T-cell (primary cell): ENCODE measurements around the gene SH3PXD2B. TPM values are rescaled to one million over a fixed set of nuclear protein-coding genes. Genes with fewer than 3 reads are reported as not detected.
"Not testable (repeated sequence)": the region's sequence is repeated elsewhere in the genome, so short reads cannot be mapped to it uniquely, and the experiment has no call there.

Experiments used
- ATAC-seq, 4 experiments: fragments of 200-7000 bp in 3 of 4; fragments of 150-1000 bp in 1 of 4; cut with Tn5 transposase; replicated peaks in 1 of 4; 1 replicate in 3 of 4; 2 replicates in 1 of 4; pipeline ENCODE4 v1.10.0; 2021; ENCODE audit warnings: moderate library complexity in 3 of 4, mild to moderate bottlenecking in 2 of 4, moderate number of reproducible peaks in 1 of 4
- CTCF ChIA-PET, 2 donors: fragments of 300-600 bp; sonication (Branson Sonifier 250); formaldehyde crosslinking; loops; one replicate each; lab custom pipeline; 2022; ENCODE audit warnings: antibody characterized with exemption in 2 of 2; lab: Charles Lee
- POLR2A ChIA-PET, 2 donors: fragments of 300-600 bp; sonication (Branson Sonifier 250); formaldehyde crosslinking; loops; one replicate each; lab custom pipeline; 2022; ENCODE audit warnings: antibody characterized with exemption in 2 of 2; lab: Charles Lee
- DNase-seq, 35 experiments: peaks; one replicate each; pipeline versions ENCODE4 v3.0.0 to v3.0.0-alpha.2; 2013 to 2023
- H3K27ac ChIP-seq: one replicate; pipeline ENCODE4 v1.5.1; 2013; ENCODE audit warnings: low read length
- H3K27me3 ChIP-seq, 2 experiments: replicated peaks in 1 of 2; 1 replicate in 1 of 2; 2 replicates in 1 of 2; pipeline versions ENCODE4 v1.6.1 to v1.7.0; 2013; ENCODE audit warnings: low read length in 1 of 2, mixed read lengths in 1 of 2; ENCODE audit not compliant: control insufficient read depth in 2 of 2, insufficient read depth in 2 of 2; ENCODE audit errors: extremely low read depth in 1 of 2
- H3K36me3 ChIP-seq, 2 donors: 1 replicate in 1 of 2; 2 replicates in 1 of 2; pipeline versions ENCODE4 v1.6.1 to v1.7.0; 2013; ENCODE audit warnings: low read length in 1 of 2; ENCODE audit not compliant: control insufficient read depth in 2 of 2, insufficient read depth in 1 of 2; ENCODE audit errors: extremely low read depth in 1 of 2
- H3K4me1 ChIP-seq, 2 experiments: 1 replicate in 1 of 2; 2 replicates in 1 of 2; pipeline versions ENCODE4 v1.6.1 to v1.7.0; 2013; ENCODE audit warnings: low read length in 2 of 2, mixed read lengths in 1 of 2; ENCODE audit not compliant: insufficient read depth in 2 of 2, control insufficient read depth in 1 of 2; ENCODE audit errors: extremely low read depth in 1 of 2
- H3K4me3 ChIP-seq, 2 donors: 1 replicate in 1 of 2; 2 replicates in 1 of 2; pipeline versions ENCODE4 v1.5.1 to v1.7.0; 2013; ENCODE audit warnings: mild to moderate bottlenecking in 2 of 2, low read length in 1 of 2, moderate library complexity in 1 of 2; ENCODE audit not compliant: control insufficient read depth in 1 of 2; ENCODE audit errors: extremely low read depth in 1 of 2
- H3K9me3 ChIP-seq: 2 replicates; pipeline ENCODE4 v1.7.0; 2013
- H3K27ac Mint-ChIP-seq, 2 donors: one replicate each; pipeline ENCODE4 v1.8.0; 2020 to 2021; ENCODE audit warnings: mild to moderate bottlenecking in 2 of 2, mixed read lengths in 2 of 2
- H3K27me3 Mint-ChIP-seq, 2 donors: one replicate each; pipeline ENCODE4 v1.8.0; 2021 to 2022; ENCODE audit warnings: mixed read lengths in 2 of 2
- H3K36me3 Mint-ChIP-seq: one replicate; pipeline ENCODE4 v1.8.0; 2021; ENCODE audit warnings: mixed read lengths
- H3K4me1 Mint-ChIP-seq, 3 donors: one replicate each; pipeline ENCODE4 v1.8.0; 2020 to 2022; ENCODE audit warnings: mixed read lengths in 3 of 3, mild to moderate bottlenecking in 1 of 3
- H3K4me3 Mint-ChIP-seq, 3 donors: one replicate each; pipeline ENCODE4 v1.8.0; 2020 to 2022; ENCODE audit warnings: mild to moderate bottlenecking in 3 of 3, mixed read lengths in 3 of 3, moderate library complexity in 3 of 3
- H3K9me3 Mint-ChIP-seq, 3 donors: one replicate each; pipeline ENCODE4 v1.8.0; 2020 to 2022; ENCODE audit warnings: mixed read lengths in 3 of 3
- WGBS: methylation state at CpG from one replicate; pipeline ENCODE4 v1.1.5; 2013; ENCODE audit warnings: missing lambda C conversion rate; ENCODE audit not compliant: insufficient coverage; 5-methylcytosine and 5-hydroxymethylcytosine counted together
- total RNA-seq, 35 experiments: library from RNA in 6 of 35; stranded (reverse) in 6 of 35; fragments of 120-200 nt in 1 of 35; gene quantifications; one replicate each; pipeline versions ENCODE4 v1.2.1 to v1.2.4 and lab custom pipeline; 2013 to 2026

The SH3PXD2B gene
- total RNA-seq, 5 donors from 2014 or later (not counting 1 experiment from before 2014, with no cell fraction given), result 0.15 to 0.69 (median 0.38) TPM

DNA sequence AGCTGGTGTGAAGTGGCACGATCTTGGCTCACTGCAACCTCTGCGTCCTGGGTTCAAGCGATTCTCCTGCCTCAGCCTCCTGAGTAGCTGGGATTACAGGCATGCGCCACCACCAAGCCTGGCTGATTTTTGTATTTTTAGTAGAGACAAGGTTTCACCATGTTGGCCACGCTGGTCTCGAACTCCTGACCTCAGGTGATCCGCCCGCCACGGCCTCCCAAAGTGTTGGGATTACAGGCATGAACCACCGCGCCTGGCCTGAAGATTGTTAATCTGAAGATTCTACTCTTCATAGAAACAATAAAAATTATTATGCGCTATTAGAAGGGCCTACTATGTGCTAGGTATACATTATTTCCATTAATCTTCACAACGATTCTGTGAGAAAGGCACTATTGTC is 127.4 kb downstream of the SH3PXD2B start:
- H3K4me3 Mint-ChIP-seq, DNase-seq, H3K27me3 ChIP-seq, H3K36me3 Mint-ChIP-seq, H3K27me3 Mint-ChIP-seq, H3K9me3 ChIP-seq, H3K36me3 ChIP-seq, H3K4me3 ChIP-seq, H3K4me1 ChIP-seq, H3K4me1 Mint-ChIP-seq, H3K27ac ChIP-seq, H3K27ac Mint-ChIP-seq, ATAC-seq, H3K9me3 Mint-ChIP-seq: not testable (repeated sequence)
- ChIA-PET CTCF (interaction anchor here in 1 of 2 donors (0.7 kb wide), 1 partner anchor 400 kb away, joined by 4 read pairs; no protein-coding TSS in a partner anchor), POLR2A (interaction anchor here in 1 of 2 donors (0.6 kb wide), 1 partner anchor 1298 kb away, joined by 3 read pairs; no protein-coding TSS in a partner anchor)
- 95% methylated on average over 4 of the region's 13 CpGs for WGBS

DNA sequence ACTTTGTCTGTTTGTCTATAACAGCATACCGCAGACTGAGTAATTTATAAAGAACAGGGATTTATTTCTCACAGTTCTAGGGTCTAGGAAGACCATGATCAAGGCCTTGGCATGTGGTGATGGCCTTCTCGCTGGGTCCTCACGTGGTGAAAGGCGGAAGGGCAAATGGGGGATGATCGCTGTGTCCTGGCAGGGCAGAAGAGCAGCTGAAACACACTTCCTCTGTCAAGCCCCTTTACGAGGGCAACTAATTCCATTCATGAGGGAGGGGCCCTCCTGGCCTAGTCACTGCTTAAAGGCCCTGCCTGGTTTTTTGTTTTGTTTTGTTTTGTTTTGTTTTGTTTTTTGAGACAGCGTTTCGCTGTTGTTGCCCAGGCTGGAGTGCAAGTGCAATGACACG is 128.9 kb downstream of the SH3PXD2B start:
- Histone ChIP-seq H3K36me3 (no peaks in the 10 kb centered on the region), H3K4me1 (no peaks in the 10 kb centered on the region), H3K4me3 (no peak overlapping the region), H3K27ac (no peak overlapping the region), H3K27me3 (no peaks in the 10 kb centered on the region), H3K9me3 (no peaks in the 10 kb centered on the region)
- Mint-ChIP-seq H3K9me3 (no peaks in the 10 kb centered on the region), H3K36me3 (no peaks in the 10 kb centered on the region), H3K27ac (no peak overlapping the region), H3K4me3 (no peak overlapping the region), H3K4me1 (no peaks in the 10 kb centered on the region), H3K27me3 (peaks cover 0 to 1% of the 10 kb centered on the region in 2 donors)
- ChIA-PET POLR2A (no interaction called here), CTCF (no interaction called here)
- ATAC-seq, result no peak
- no peak for DNase-seq
- WGBS, result 93% methylated on average over 7 of the region's 9 CpGs

DNA sequence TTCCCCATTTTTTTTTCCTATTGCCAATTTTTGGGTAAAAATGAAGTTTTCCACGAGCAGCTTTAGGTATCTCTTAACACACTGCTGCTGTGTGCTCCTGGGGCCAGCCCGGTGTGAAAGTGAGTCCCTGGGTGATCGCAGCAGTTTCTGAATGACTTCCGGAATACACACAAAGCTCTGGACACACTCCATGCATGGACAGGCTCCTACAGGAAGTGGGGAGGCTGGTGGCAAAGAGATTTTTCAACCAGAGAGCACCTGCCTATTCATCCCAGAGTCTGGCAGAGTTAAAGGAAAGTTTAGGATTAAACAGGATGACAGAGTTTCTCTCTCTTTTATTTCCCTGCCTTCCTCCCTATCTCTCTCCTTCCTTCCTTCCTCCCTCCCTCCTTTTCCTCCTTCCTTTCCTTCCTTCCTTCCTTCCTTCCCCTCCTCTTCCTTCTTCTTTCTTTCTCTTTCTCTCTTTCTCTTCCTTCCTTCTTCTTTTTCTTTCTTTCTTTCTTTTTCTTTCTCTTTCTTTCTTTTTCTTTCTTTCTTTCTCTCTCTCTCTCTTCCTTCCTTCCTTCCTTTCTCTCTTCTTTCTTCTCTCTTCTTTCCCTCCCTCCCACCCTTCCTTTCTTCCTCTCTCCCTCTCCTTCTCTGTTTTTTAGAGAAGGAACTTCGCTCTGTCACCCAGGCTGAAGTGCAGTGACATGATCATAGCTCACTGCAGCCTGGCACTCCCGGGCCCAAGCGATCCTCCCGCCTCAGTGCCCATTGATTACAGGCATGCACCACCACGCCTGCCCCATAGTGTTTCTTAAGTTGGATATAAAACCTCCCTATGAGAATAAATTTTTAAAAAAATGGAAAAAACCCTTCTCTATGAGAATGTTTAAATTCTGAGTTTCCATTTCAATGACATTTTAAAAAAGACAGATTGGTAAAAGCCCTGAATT is 132.0 kb downstream of the SH3PXD2B start:
- no peak overlapping the region for H3K27ac Mint-ChIP-seq

DNA sequence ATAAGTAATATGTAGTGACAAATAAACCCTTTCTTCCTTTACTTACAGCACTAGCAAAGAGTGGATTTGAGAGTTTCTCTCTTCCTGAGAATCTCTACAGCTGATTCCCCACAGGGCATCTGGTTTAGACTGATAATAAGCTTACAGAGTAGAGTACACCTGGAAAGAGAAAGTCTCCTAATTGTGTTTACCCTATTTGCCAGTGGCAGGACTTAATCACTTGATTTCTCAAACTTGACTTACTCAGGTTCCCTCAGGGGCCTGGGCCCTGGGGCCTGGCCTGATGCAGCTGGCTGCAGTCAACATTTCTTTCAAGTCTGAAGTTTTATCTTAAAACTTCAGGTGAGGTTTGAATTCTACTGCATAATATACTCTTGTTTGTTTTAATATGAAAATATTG is 132.7 kb downstream of the SH3PXD2B start:
- peaks cover 0 to 1% of the 10 kb centered on the region in 2 donors for H3K27me3 Mint-ChIP-seq
- no peaks in the 10 kb centered on the region for H3K4me1 Mint-ChIP-seq
- no peaks in the 10 kb centered on the region for H3K27me3 ChIP-seq
- ChIA-PET CTCF (interaction anchor here in 1 of 2 donors (0.6 kb wide), 1 partner anchor 705 kb away, joined by 3 read pairs; no protein-coding TSS in a partner anchor), POLR2A (no interaction called here)
- no peaks in the 10 kb centered on the region for H3K9me3 ChIP-seq
- no peaks in the 10 kb centered on the region for H3K9me3 Mint-ChIP-seq
- DNase-seq (no peak), ATAC-seq (no peak)
- no peaks in the 10 kb centered on the region for H3K4me1 ChIP-seq
- no peak overlapping the region for H3K4me3 Mint-ChIP-seq
- H3K36me3 Mint-ChIP-seq, result no peaks in the 10 kb centered on the region
- no peaks in the 10 kb centered on the region for H3K36me3 ChIP-seq
- H3K27ac Mint-ChIP-seq, result no peak overlapping the region
- H3K27ac ChIP-seq, result no peak overlapping the region
- H3K4me3 ChIP-seq, result no peak overlapping the region

More for the DNA sequence above, 132.0 kb downstream of the SH3PXD2B start:
- H3K27me3 Mint-ChIP-seq, result peaks cover 0 to 1% of the 10 kb centered on the region in 2 donors
- no peaks in the 10 kb centered on the region for H3K4me1 ChIP-seq
- POLR2A ChIA-PET, result no interaction called here
- CTCF ChIA-PET, result interaction anchor here in 1 of 2 donors (0.6 kb wide), 1 partner anchor 705 kb away, joined by 3 read pairs; no protein-coding TSS in a partner anchor
- H3K9me3 ChIP-seq, result no peaks in the 10 kb centered on the region
- H3K4me3 ChIP-seq, result no peak overlapping the region
- no peak overlapping the region for H3K27ac ChIP-seq
- DNase-seq, result no peak
- WGBS, result 86% methylated on average over 1 of the region's 9 CpGs
- H3K4me3 Mint-ChIP-seq, result no peak overlapping the region
- H3K4me1 Mint-ChIP-seq, result no peaks in the 10 kb centered on the region
- H3K36me3 ChIP-seq, result no peaks in the 10 kb centered on the region
- H3K27me3 ChIP-seq, result no peaks in the 10 kb centered on the region
- H3K36me3 Mint-ChIP-seq, result no peaks in the 10 kb centered on the region
- no peaks in the 10 kb centered on the region for H3K9me3 Mint-ChIP-seq
- no peak for ATAC-seq

DNA sequence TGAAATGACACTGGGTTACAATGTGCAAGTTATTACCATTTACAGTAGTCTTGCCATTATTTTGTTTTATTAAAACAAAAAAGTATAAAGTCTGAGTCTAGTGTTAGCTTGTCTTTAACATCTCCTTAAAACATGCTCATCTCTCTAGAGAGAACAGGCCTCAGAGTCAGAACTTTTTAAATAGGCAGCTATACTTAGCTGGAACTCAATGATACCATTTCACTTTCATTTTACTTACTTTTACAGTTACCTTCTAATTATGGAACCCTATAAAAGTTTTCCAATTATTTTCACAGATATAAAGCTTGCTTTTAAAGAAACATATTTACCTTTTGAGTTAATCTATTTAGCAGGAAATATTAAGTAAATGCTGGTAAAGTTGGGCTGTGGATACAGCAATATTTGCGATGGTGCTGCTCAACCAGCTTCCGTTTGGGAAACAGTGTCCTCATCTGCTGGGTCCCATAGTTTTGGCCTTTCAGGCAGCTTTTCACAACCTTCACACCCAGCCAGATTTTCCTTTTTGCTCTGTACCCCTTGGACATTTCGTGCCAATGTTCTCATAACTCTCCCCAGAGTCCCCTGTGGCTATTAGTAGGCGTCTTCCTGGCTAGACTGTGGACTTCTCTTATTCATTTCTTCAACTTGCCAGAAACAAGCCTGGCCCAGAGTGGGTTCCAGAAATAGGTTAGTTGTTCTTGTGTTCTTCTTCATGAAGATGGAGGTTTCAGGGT is 134.4 kb downstream of the SH3PXD2B start:
- Histone ChIP-seq H3K9me3 (no peaks in the 10 kb centered on the region), H3K27ac (no peak overlapping the region), H3K27me3 (peaks cover 0 to 2% of the 10 kb centered on the region in 2 experiments), H3K36me3 (no peaks in the 10 kb centered on the region), H3K4me3 (no peak overlapping the region), H3K4me1 (no peaks in the 10 kb centered on the region)
- Mint-ChIP-seq H3K27ac (no peak overlapping the region), H3K4me3 (no peak overlapping the region), H3K4me1 (no peaks in the 10 kb centered on the region), H3K36me3 (no peaks in the 10 kb centered on the region), H3K27me3 (peaks cover 0 to under 1% of the 10 kb centered on the region in 2 donors), H3K9me3 (no peaks in the 10 kb centered on the region)
- ATAC-seq, result no peak
- WGBS, result 100% methylated on average over 1 of the region's 4 CpGs
- DNase-seq, result no peak
- ChIA-PET POLR2A (no interaction called here), CTCF (no interaction called here)

DNA sequence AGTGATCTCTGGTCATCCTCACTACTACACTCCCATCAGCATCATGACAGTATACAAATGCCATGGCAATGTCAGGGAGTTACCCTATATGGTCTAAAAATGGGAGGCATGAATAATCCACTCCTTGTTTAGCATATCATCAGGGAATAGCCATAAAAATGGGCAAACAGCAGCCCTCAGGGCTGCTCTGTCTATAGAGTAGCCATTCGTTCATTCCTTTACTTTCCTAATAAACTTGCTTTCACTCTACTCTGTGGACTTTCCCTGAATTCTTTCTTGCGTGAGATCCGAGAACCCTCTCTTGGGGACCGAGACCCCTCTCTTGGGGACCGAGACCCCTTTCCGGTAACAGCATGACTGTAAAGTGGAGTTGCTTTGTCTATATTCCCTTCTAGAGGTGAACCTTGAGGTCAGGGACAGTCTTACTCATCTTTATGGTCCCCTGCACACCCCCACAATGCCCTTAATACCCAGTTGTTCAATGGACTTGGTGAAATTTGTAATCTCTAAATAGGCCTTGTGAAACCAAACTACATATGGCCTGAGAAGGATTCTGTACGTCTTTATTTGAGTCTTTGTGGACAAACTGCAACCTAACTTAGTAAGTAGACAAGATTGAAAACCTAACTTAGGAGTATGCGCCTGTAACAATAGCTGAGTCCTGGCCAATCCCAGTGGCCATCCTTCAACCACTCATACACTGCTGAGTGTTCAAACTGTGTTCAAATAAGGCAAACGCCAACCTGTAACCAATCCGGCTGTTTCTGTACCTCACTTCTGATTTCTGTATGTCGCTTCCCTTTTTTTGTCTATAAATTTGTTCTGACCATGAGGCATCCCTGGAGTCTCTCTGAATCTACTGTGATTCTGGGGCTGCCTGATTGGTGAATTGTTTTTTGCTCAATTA is 138.5 kb downstream of the SH3PXD2B start:
- Mint-ChIP-seq H3K36me3 (no peaks in the 10 kb centered on the region), H3K4me3 (no peak overlapping the region), H3K4me1 (no peaks in the 10 kb centered on the region), H3K27me3 (peaks cover 0 to 2% of the 10 kb centered on the region in 2 donors), H3K27ac (no peak overlapping the region), H3K9me3 (no peaks in the 10 kb centered on the region)
- Histone ChIP-seq H3K4me3 (no peak overlapping the region), H3K9me3 (no peaks in the 10 kb centered on the region), H3K27me3 (peaks cover 0 to 4% of the 10 kb centered on the region in 2 experiments), H3K27ac (no peak overlapping the region), H3K4me1 (no peaks in the 10 kb centered on the region), H3K36me3 (no peaks in the 10 kb centered on the region)
- no peak for ATAC-seq
- WGBS, result 79% methylated on average over 2 of the region's 11 CpGs
- POLR2A ChIA-PET, result no interaction called here
- CTCF ChIA-PET, result no interaction called here
- no peak for DNase-seq
